22Rv1 (cell line): ENCODE results near the gene TKTL1.

Source experiments
- CTCF ChIP-seq: fragments of 450-650 bp; IDR thresholded peaks from 2 replicates; pipeline ENCODE4 v1.5.1; 2017; ENCODE audit warnings: mild to moderate bottlenecking
- ZFX ChIP-seq: fragments of 450-650 bp; IDR thresholded peaks from 2 replicates; pipeline ENCODE4 v1.6.1; 2017; ENCODE audit warnings: antibody characterized with exemption, borderline replicate concordance

- TF ChIP-seq CTCF (no peak), ZFX (no peak)
Measured at GRCh38 chrX:154348646-154349358, 53.2 kb downstream of the TKTL1 start.
